Measurements from ENCODE around the gene TSACC.

DNA sequence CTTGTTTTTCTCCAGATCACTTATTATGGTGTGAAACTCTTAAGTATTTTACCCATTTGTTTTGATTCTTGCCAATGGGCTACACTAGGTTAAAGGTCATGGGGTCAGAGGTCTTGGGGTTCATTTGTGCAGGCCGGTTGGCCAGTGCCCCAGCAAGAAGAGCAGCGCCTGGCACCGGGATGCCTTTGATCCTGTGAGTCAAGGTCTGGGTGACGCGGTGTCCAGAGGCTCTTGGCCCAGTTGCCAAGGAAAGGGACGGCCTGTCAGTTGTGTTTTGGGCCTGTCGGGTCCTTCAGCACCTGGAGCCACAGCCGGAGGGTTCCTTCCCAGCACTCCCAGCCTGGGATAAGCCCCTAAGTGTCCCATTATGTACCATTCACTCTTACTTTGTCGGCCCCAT lies 55.8 kb downstream of the TSACC start:
- TF ChIP-seq, protein P1, sequence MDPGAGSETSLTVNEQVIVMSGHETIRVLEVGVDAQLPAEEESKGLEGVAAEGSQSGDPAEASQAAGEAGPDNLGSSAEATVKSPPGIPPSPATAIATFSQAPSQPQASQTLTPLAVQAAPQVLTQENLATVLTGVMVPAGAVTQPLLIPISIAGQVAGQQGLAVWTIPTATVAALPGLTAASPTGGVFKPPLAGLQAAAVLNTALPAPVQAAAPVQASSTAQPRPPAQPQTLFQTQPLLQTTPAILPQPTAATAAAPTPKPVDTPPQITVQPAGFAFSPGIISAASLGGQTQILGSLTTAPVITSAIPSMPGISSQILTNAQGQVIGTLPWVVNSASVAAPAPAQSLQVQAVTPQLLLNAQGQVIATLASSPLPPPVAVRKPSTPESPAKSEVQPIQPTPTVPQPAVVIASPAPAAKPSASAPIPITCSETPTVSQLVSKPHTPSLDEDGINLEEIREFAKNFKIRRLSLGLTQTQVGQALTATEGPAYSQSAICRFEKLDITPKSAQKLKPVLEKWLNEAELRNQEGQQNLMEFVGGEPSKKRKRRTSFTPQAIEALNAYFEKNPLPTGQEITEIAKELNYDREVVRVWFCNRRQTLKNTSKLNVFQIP (CRISPR knock-in tag; IDR thresholded peaks at IDR 0.05; ENCODE audit: borderline replicate concordance, low read depth): no peak
- TF ChIP-seq PPARA (CRISPR knock-in tag; IDR thresholded peaks at IDR 0.05; ENCODE audit: borderline replicate concordance): no peak
- no peak for TF ChIP-seq RARB (CRISPR knock-in tag; IDR thresholded peaks at IDR 0.05)
- no peak for TF ChIP-seq ZFP3 (CRISPR knock-in tag; IDR thresholded peaks at IDR 0.05)
- TF ChIP-seq, protein P2, sequence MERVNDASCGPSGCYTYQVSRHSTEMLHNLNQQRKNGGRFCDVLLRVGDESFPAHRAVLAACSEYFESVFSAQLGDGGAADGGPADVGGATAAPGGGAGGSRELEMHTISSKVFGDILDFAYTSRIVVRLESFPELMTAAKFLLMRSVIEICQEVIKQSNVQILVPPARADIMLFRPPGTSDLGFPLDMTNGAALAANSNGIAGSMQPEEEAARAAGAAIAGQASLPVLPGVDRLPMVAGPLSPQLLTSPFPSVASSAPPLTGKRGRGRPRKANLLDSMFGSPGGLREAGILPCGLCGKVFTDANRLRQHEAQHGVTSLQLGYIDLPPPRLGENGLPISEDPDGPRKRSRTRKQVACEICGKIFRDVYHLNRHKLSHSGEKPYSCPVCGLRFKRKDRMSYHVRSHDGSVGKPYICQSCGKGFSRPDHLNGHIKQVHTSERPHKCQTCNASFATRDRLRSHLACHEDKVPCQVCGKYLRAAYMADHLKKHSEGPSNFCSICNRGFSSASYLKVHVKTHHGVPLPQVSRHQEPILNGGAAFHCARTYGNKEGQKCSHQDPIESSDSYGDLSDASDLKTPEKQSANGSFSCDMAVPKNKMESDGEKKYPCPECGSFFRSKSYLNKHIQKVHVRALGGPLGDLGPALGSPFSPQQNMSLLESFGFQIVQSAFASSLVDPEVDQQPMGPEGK (CRISPR knock-in tag; IDR thresholded peaks at IDR 0.05; ENCODE audit: borderline replicate concordance): no peak
- TF ChIP-seq ARNTL (CRISPR knock-in tag; IDR thresholded peaks at IDR 0.05; ENCODE audit: borderline replicate concordance, low read depth): no peak
- no peak for TF ChIP-seq SNAI2 (CRISPR knock-in tag; IDR thresholded peaks at IDR 0.05)
